HG03135 (cell line): ENCODE measurements around the gene UGGT1.
"Not testable (repeated sequence)": the region's sequence is repeated elsewhere in the genome, so short reads cannot be mapped to it uniquely, and the experiment has no call there.

Source experiments
- ATAC-seq: cut with Tn5 transposase; IDR thresholded peaks from one replicate; pipeline ENCODE4 v1.9.1; 2021; ENCODE audit warnings: mild to moderate bottlenecking, moderate library complexity; ENCODE audit not compliant: unreplicated experiment

The UGGT1 gene

DNA sequence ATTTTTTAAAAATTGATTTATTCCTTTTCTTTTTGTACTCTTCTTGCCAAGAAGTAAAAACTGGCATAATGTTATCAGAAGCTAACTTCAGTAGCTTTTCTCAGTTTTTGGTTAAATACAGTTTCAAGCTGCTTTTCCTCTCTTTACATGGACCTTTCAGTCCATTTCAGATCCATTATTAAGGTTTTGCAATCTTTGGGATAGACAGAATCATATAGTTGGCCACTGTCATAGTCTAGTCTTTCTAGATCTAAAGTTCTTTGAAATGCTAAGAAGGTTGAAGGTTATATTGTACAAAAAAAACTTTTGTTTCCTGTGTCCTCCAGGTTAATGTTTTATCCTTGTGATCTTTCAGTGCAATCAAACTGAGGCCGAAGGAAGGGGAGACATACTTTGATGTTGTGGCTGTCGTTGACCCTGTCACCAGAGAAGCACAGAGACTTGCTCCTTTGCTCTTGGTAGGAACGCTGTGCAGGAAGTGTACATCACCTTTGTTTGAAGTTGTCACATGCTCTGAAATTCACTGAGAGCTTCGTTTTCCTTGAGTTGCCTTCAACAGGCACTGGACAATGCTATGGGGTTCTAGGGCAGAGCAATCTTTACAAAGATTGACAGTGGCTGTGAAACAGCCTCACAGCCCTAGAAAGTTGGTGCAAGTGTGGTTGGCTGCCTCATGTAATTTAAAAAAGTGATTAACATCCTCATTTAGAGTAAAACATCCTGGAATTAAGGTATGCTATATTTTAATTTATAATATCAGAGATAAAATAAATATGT lies 79.1 kb downstream of the UGGT1 start:
- no peak for ATAC-seq

- ATAC-seq, result no peak
Observed at GRCh38 chr2:128170776-128171175, 79.8 kb downstream of the UGGT1 start.

GRCh38 chr2:128172191-128172590 lies 81.2 kb downstream of the UGGT1 start:
- no peak for ATAC-seq

GRCh38 chr2:128174067-128174466 lies 83.1 kb downstream of the UGGT1 start:
- ATAC-seq, result not testable (repeated sequence)

- no peak for ATAC-seq
Observed at GRCh38 chr2:128177315-128177714, 86.3 kb downstream of the UGGT1 start.

- ATAC-seq, result no peak
Observed at GRCh38 chr2:128178149-128178649, 87.2 kb downstream of the UGGT1 start.

DNA sequence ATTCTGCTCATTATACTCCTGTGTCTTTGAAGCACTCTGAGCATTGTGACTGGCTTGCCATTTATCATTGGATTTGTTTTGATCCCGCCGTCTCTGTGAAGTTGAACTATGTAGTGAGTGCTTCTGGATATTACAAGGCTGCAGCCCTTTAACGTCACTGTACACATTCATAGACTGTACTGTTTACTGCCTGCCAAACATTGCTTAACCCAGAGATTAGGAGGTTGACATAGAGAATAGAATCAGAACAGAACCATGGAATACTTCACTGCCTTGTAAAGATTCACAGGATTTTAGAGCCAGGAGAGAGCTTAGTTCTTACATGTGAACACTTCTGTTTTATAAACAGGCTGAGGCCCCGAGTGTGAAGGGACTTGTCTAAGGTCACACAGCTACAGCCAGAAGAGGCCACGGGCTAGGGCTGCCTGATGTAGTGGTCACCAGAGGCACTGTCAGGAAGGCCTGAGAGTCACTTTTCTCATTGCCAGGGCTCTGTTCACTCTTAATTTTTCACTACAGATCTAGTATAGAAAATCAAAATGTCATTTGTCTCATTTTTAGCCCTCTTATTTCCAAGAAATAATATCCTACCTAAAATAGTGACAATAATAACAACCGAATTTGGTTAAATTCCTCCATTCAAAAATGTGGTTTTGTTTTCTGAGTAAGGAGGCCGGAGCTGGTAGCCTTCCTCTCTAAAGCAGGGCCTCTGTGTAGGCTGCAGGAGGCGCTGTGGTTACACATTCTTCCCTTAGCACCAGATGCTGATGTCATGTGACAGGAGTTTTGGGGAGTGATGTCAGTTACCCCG lies 87.9 kb downstream of the UGGT1 start:
- peak; percentile 69 for ATAC-seq

- ATAC-seq, result no peak
Observed at GRCh38 chr2:128179461-128179755, 88.4 kb downstream of the UGGT1 start.

- ATAC-seq, result no peak
Observed at GRCh38 chr2:128180031-128180430, 89.0 kb downstream of the UGGT1 start.

DNA sequence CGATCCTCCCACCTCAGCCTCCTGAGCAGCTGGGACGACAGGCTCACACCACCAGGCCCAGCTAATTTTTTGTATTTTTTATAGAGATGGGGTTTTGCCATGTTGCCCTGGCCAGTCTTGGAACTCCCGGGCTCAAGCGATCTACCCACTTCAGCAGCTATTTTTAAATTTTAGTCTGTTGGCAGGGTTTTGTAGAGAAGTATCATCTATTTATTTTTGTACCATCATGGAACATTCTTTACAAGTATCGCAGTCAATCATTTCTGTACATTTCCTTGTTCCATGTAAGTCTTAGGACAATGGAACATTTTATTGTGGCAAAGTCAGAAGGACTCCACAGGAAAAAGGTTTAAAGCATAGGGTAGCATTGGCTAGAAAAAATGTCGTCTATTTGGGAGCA lies 94.6 kb downstream of the UGGT1 start:
- ATAC-seq, result no peak

- no peak for ATAC-seq
Observed at GRCh38 chr2:128187032-128187654, 96.1 kb downstream of the UGGT1 start.

GRCh38 chr2:128195435-128195984 lies 104.5 kb downstream of the UGGT1 start:
- no peak for ATAC-seq

DNA sequence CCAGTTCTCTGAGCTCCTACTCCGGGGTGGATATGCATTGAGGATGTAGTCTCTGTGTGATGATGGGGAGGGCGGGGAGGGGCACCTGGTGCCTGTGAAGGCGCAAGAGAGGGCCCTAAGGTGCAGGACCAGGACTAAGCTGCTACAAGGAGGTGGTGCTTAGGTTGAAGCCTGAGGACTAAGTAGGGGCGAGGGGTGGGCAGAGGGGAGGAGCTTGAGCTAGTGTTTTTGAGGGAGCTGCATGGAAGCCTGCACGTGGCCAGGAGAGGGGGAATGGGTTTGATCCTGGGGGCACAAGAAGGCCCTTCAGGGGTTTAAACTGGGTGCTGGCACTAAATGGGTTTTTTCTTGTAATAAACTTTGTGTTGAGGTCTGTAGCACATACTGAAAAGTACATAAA lies 105.0 kb downstream of the UGGT1 start:
- ATAC-seq, result no peak

DNA sequence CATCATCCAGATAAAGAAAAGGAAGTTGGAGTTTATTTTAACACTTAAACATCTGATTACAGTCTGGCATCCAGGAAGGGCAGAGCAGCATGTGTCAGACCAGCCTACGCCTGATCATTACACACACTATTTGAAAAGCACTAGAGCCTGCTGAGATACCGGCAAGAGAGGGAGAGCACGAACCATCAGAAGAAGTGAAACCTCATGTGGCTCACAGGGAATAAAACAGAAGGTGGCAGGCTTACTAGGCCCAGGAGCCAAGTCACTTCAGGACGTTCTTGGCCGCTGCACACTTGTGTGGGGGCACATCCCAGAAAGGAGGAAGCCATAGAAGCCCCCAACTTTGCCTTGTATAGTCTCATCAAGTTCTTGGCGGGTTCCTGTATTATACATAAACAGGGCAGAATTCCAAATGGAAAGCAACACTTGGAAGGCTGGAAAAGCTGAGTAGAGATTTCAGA lies 105.5 kb downstream of the UGGT1 start:
- no peak for ATAC-seq

GRCh38 chr2:128197059-128197458 lies 106.1 kb downstream of the UGGT1 start:
- no peak for ATAC-seq

GRCh38 chr2:128198656-128199055 lies 107.7 kb downstream of the UGGT1 start:
- ATAC-seq, result no peak

DNA sequence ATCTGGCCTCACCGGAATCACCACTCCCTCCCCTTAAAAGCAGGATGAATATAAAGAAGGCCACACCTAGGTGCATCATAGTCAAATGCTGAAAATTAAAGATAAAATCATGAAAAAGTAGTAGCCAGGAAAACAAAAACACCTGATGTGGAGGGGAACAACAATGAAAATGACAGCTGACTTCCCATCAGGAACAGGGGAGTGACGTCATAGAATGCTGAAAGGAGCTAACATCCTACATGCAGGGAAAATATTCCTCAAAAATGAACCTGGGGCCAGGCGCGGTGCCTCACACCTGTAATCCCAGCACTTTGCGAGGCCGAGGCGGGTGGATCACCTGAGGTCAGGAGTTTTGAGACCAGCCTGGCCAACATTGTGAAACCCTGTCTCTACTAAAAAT lies 108.1 kb downstream of the UGGT1 start:
- no peak for ATAC-seq

DNA sequence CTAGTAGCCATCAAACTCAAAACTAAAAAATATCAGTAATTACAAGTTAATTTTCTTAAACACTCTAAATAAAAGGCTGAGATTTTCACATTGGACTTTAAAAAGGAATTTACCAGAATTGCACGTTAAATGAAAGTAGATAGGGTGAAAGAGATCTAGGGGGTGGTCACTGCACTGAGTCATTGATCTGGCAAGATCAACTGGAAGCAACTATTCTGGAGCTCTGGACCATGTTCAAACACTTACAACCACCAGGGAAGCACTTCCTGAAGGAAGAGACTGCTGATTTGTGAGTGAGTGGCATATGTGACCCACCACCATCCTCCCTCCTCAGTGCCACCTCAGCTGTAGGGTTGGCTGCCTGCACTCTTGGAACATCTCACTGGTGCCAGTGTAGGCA lies 111.8 kb downstream of the UGGT1 start:
- no peak for ATAC-seq

DNA sequence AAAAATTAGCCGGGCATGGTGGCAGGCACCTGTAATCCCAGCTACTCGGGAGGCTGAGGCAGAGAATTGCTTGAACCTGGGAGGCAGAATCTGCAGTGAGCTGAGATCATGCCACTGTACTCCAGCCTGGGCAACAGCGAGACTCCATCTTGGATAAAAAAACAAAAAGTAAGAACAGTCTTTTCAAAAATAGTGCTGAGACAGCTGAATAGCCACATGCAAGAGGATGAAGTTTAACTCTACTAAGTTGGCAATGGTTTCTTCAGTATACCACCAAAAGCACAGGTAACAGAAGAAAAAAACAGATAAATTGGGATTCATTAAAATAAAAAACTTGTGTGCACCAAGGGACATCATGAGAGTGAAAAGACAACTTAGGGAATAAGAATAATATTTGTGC lies 115.2 kb downstream of the UGGT1 start:
- ATAC-seq, result no peak

GRCh38 chr2:128208023-128208422 lies 117.0 kb downstream of the UGGT1 start:
- no peak for ATAC-seq

DNA sequence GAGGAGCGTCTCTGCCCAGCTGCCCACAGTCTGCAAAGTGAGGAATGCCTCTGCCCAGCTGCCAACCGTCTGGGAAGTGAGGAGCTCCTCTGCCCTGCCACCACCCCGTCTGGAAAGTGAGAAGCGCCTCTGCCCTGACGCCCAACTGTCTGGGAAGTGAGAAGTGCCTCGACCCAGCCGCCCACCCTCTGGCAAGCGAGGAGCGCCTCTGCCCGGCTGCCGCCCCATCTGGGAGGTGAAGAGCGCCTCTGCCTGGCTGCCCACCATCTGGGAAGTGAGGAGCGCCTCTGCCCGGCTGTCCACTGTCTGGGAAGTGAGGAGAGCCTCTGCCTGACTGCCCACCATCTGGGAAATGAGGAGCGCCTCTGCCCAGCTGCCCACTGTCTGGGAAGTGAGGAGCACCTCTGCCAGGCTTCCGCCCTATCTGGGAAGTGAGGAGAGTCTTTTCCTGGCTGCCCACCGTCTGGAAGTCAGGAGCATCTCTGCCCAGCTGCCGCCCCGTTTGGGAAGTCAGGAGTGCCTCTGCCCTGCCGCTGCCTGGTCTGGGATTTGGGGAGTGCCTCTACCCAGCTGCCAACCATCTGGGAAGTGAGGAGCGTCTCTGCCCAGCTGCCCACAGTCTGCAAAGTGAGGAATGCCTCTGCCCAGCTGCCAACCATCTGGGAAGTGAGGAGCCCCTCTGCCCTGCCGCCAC lies 117.8 kb downstream of the UGGT1 start:
- not testable (repeated sequence) for ATAC-seq
